Measurements from ENCODE around the gene FRMD4A. TPM values are rescaled to one million over a fixed set of nuclear protein-coding genes. Genes with fewer than 3 reads are reported as not detected.

Gene FRMD4A
- total and polyA plus RNA-seq, 11 donors, result 12.2 to 58.1 (median 28.1) TPM

GRCh38 chr10:14128519-14128918 is 202.2 kb downstream of the FRMD4A start:
- no peak overlapping the region for H3K27ac ChIP-seq
- H3K4me1 ChIP-seq, result no peaks in the 10 kb centered on the region
- H3K4me3 ChIP-seq, result no peak overlapping the region
- no peak for ATAC-seq
- no peaks in the 10 kb centered on the region for H3K9me3 ChIP-seq
- H3K36me3 ChIP-seq, result no peaks in the 10 kb centered on the region
- DNase-seq, result no peak
- WGBS, 4 donors, result 73 to 90% (median 82%) methylated on average over 8 of the region's 8 CpGs
- peaks cover 0 to 2% (median 0%) of the 10 kb centered on the region in 9 donors for H3K27me3 ChIP-seq
- intact Hi-C loops (cut with DNase I), result no loop called here
- no peak for TF ChIP-seq POLR2A (IDR thresholded peaks at IDR 0.05)
- TF ChIP-seq, protein P1, sequence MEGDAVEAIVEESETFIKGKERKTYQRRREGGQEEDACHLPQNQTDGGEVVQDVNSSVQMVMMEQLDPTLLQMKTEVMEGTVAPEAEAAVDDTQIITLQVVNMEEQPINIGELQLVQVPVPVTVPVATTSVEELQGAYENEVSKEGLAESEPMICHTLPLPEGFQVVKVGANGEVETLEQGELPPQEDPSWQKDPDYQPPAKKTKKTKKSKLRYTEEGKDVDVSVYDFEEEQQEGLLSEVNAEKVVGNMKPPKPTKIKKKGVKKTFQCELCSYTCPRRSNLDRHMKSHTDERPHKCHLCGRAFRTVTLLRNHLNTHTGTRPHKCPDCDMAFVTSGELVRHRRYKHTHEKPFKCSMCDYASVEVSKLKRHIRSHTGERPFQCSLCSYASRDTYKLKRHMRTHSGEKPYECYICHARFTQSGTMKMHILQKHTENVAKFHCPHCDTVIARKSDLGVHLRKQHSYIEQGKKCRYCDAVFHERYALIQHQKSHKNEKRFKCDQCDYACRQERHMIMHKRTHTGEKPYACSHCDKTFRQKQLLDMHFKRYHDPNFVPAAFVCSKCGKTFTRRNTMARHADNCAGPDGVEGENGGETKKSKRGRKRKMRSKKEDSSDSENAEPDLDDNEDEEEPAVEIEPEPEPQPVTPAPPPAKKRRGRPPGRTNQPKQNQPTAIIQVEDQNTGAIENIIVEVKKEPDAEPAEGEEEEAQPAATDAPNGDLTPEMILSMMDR (IDR thresholded peaks at IDR 0.05), result no peak

GRCh38 chr10:14126697-14127440 is 203.9 kb downstream of the FRMD4A start:
- H3K4me3 ChIP-seq, result no peak overlapping the region
- H3K4me1 ChIP-seq, result no peaks in the 10 kb centered on the region
- H3K9me3 ChIP-seq, result no peaks in the 10 kb centered on the region
- no peaks in the 10 kb centered on the region for H3K36me3 ChIP-seq
- H3K27ac ChIP-seq, result no peak overlapping the region
- WGBS, 4 donors, result 84 to 93% (median 91%) methylated on average over 6 of the region's 6 CpGs
- ATAC-seq (no peak), DNase-seq (no peak)
- intact Hi-C loops (cut with DNase I), result no loop called here
- TF ChIP-seq POLR2A (IDR thresholded peaks at IDR 0.05), result no peak
- TF ChIP-seq, protein P1 (IDR thresholded peaks at IDR 0.05), result no peak
- peaks cover 0 to 2% (median 0%) of the 10 kb centered on the region in 9 donors for H3K27me3 ChIP-seq

DNA sequence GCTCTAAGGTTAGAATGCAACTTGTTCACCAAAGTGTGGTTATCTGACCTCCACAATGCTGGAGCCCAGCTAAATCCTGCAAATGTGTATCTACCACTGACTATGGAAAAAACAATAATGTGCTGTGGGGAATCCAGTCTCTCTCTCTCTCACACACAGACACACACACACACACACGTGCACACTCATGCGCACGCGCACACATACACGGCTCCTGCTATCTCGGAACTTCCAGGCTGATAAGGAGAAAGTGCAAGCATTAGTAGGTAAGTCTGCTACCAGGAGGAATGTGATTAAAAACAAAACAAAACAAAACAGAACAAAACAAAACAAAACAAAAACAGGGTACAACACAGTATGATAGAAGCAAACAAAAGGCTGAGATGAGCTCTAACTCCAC is 205.2 kb downstream of the FRMD4A start:
- intact Hi-C loops (cut with DNase I), result no loop called here
- Histone ChIP-seq H3K27ac (no peak overlapping the region), H3K27me3 (peaks cover 0 to 2% (median 0%) of the 10 kb centered on the region in 9 donors), H3K9me3 (no peaks in the 10 kb centered on the region), H3K4me1 (no peaks in the 10 kb centered on the region), H3K4me3 (no peak overlapping the region), H3K36me3 (no peaks in the 10 kb centered on the region)
- 69 to 75% (median 73%) methylated on average over 6 of the region's 6 CpGs for WGBS, 4 donors
- TF ChIP-seq POLR2A (IDR thresholded peaks at IDR 0.05), result no peak
- TF ChIP-seq, protein P1 (IDR thresholded peaks at IDR 0.05), result no peak
- ATAC-seq, result no peak
- DNase-seq, result no peak

DNA sequence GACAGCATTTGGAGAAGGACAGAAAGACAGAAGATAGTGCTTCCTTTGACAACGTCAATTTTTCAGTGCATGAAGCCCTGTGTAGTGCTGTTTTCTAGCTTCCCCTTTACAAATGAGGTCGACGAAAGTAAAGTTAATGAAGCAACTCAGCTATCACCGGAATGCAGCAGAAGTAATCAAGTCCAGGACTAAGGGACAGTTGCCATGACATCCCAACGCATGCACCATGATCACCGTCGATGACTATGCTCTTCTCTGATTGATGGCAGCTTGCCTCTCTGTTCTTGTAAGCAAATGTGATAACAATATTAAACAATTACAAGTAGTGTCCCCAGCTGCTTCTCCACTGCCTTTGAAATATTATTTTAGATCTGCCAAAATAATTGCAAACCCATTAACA is 205.8 kb downstream of the FRMD4A start:
- Histone ChIP-seq H3K9me3 (no peaks in the 10 kb centered on the region), H3K27me3 (peaks cover 0 to 2% (median 0%) of the 10 kb centered on the region in 9 donors), H3K27ac (no peak overlapping the region), H3K36me3 (no peaks in the 10 kb centered on the region), H3K4me3 (no peak overlapping the region), H3K4me1 (no peaks in the 10 kb centered on the region)
- intact Hi-C loops (cut with DNase I), result no loop called here
- ATAC-seq, result no peak
- WGBS, 4 donors, result 72 to 76% (median 74%) methylated on average over 7 of the region's 7 CpGs
- DNase-seq, result no peak
- TF ChIP-seq POLR2A (IDR thresholded peaks at IDR 0.05), result no peak
- TF ChIP-seq, protein P1 (IDR thresholded peaks at IDR 0.05), result no peak

Measured in heart left ventricle (tissue), 16 donors.